HG02588 (cell line): ENCODE measurements around the gene CACNA1G.

ENCODE experiments used
- ATAC-seq: cut with Tn5 transposase; IDR thresholded peaks from one replicate; pipeline ENCODE4 v1.9.1; 2021; ENCODE audit warnings: mild to moderate bottlenecking, moderate library complexity; ENCODE audit not compliant: unreplicated experiment

CACNA1G gene

GRCh38 chr17:50608700-50609379, 48.3 kb downstream of the CACNA1G start:
- ATAC-seq: no peak

- ATAC-seq: no peak
These were observed 49.0 kb downstream of the CACNA1G start for GRCh38 chr17:50609380-50610074.

DNA sequence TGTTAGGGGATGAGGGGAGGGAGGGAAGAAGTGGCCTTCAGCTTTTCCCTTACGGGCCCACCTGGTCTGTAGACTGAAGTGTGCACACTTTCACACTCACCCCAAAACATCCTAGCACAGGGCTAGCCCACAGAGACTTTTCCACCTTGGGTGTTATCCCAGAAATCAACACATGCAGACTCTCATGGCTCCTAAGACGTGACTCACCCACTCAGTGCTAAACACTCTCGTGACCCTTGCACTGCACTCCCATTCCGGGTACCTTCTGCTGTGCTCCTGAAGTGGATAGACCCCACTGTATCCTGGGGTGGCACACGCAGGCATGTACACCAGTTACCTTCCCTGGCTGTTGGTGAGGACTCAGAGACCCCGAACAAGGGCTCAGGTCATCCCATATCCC, 51.1 kb downstream of the CACNA1G start:
- no peak for ATAC-seq

- ATAC-seq: no peak
These were observed 51.8 kb downstream of the CACNA1G start for GRCh38 chr17:50612281-50612680.

DNA sequence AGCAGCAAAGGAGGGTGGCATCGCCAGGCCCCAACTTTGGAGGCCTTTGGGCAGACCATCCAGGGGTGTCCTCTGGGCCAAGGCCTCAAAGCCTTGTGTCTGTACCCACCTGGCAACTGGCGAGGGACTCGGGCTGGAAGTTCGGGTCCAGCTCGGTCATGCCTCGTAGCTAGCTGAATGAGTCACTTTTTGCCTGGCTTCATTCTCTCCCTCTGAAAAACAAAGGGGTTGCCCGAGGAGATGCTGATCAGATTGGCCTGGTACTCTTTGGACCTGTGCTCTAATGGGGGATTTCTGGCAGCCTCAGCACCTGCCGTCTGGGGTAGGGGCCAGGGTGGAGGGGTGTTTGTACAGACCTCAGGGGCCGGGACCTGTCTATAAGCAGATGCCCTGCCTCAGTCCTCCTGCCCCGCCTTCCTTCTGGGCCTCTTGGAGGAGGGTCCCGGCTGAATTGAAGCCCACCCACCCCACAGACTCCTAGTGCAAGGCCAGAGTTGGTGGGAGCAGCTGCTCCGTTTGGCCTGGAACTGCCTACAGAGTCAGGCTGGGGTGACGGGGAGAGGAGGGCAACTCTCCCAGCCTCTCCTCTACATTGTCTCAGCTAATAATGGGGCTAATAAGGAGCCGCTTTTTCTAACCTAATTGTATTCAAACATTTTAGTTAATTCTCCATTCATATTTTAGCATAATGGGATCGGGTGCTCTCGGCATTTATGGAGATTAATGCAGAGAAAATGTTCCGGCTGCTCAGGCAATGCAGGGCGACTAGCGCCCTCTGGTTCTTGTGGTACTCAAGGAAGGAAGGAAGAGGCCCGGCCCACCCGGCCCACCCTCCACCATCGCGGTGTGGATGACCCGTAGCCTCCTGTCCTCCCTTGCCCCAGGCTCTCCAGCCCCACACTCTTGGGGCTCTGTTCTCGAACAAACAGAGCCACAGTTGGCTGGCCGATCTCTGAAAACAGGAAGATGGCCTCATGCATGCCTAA, 52.8 kb downstream of the CACNA1G start:
- no peak for ATAC-seq

GRCh38 chr17:50614471-50615051, 54.0 kb downstream of the CACNA1G start:
- no peak for ATAC-seq

DNA sequence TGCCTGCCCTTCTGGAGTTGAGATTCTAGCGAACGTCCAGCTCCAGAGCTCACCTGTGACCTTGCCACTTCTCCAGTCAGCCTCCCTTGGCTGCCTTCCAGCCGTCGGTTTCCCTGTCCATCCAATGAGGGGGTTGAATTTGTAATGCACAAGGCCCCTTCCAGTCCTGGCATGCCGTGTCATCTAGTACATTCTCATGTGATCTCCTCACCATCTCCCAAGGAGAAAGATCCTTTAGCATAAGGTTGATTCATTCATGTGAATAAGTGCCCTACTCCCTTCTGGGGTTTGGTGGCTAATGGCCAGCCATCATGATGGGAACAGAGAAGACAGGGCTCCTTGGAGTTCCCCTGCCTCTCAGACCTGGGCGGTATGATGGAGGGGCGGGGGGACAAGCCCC, 55.3 kb downstream of the CACNA1G start:
- no peak for ATAC-seq

- ATAC-seq: no peak
These were observed 57.8 kb downstream of the CACNA1G start for GRCh38 chr17:50618300-50618699.

DNA sequence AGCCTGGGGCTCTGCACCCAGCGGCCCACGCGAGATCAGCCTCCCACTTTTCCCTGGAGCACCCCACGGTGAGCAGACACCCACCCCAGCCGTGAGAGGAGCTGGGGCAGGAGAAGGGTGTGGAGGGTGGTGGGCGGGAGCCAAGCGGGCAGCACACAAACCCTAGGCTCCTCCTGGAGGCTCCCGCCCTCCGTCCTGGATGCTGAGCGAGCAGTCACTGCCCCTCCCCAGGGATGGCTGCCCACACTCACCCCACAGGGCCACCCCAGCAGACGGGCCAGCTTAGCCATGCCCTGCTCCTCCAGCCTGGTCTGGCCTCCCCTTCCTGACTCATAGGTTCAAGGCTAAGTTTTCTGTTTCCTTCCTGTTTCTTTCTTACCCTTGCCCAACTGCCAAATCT, 58.4 kb downstream of the CACNA1G start:
- ATAC-seq: no peak

GRCh38 chr17:50619489-50619888, 59.0 kb downstream of the CACNA1G start:
- no peak for ATAC-seq

GRCh38 chr17:50620237-50620636, 59.7 kb downstream of the CACNA1G start:
- ATAC-seq: no peak

DNA sequence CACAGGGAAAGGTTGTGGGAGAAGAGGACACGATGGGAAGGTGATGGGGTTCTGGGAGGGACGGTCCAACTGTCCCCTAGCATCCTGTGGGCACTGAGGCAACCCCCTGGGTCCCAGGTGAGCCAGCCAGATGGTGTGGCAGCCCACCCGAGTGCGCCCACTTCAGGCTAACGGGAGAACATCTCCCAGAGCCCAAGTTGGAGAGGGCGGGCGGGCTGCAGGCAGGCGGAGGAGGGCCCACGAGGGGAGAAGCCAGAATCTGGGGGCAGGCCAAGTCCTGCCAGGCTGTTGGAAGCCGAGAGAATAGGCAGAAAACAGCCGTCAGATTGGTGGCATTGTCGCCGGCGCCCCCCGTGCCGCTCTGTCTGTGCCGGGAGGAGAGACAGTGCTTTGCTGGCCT, 60.3 kb downstream of the CACNA1G start:
- no peak for ATAC-seq

GRCh38 chr17:50621574-50622031, 61.1 kb downstream of the CACNA1G start:
- no peak for ATAC-seq

DNA sequence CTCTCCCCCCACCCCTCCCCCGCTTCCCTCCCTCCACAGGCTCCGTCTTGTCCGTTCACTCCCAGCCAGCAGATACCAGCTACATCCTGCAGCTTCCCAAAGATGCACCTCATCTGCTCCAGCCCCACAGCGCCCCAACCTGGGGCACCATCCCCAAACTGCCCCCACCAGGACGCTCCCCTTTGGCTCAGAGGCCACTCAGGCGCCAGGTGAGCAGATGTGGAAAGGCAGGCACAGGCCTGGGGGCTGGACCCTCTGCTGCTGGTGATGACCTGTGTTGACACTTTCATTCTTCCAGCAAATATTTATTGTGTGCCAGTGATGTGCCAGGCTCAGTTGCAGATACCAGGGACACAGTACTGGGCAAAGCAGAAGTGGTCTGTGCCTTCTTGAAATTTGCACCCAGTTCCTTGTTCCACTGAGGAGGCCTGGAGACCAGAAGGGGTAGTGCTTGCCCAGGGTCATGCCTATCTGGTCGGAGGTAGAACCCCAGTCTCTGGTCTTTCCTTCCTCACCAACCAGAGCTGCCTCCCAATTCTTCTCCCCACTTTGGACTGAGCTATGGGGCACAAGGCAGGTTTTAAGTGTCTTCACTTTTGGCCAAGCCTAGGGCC, 63.9 kb downstream of the CACNA1G start:
- no peak for ATAC-seq

DNA sequence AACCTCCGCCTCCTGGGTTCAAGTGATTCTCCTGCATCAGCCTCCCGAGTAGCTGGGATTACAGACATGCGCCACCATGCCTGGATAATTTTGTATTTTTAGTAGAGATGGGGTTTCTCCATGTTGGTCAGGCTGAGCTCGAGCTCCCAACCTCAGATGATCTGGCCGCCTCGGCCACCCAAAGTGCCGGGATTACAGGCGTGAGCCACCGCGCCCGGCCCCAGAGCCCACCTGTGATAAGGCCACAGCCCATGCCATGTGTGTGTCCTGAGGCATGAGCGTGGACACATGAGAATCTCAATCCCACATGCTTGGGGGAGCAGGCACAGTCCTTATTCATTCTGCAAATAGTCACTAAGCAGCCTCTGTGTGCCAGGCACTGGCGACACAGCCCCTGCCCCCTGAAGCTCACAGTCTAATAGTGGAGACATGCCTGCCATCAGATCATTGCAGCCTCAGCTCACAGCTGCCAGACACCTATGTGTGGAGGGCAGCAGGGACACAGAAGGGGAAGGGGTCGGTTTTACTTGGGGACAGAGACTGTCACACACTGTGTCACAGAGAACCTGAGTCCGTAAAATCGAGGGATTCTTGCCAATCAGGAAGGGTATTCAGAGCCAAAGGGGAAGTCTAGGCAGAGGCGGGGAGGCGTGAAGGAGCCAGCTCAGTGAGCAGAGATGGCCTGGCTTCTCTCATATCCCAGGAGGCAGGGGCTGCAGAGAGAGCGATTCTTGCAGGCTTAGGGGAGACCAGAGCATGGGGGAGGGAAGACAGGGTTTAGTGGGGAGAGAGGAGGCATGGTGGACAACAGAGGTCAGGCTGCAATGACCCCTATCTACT, 64.7 kb downstream of the CACNA1G start:
- ATAC-seq: no peak

GRCh38 chr17:50626037-50626574, 65.6 kb downstream of the CACNA1G start:
- ATAC-seq: no peak

- no peak for ATAC-seq
These were observed 66.7 kb downstream of the CACNA1G start for GRCh38 chr17:50627036-50627781.

DNA sequence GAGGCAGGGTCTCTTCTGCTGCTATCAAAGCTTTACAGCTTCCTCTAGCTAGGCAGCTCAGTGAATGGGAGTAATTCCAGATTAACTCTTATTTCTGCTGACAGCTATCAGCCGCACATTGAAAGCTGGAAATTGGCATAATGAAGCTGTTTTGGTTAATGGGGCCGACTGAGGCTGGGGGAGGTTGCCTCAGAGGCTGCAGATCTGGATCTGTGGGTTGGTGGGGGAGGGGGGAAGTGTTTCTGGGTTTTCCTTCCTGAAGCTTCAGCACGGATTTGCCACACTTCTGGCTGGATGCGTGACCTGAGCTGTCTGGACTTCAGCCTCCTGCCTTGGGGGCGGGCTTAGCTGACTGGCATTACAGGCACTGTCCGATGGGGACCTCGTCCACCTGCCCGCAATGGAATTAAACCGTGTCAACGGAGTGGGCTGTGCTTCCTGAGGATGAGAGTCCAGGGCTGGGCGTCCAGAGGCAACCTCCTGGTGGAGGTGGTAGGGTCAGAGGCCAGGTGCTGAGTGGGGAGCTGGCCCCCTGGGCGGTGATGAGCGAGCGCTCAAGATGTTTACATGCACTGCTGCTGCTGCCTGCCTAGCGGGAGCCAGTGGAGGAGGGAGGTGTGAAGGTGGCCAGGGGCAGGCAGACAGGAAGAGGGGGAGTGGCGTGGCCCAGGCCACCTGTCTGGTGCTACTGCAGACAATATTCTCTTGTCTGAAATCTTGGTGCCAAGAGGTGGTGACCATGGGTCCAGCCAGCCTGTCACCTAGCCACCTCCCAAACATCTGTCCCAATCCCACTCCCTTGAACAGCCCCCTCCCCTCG, 67.5 kb downstream of the CACNA1G start:
- no peak for ATAC-seq
